IMR-90 (cell line): ENCODE measurements around the gene TMEM25. TPM values are rescaled to one million over a fixed set of nuclear protein-coding genes. Genes with fewer than 3 reads are reported as not detected.
A peak's percentile ranks its signal among the peaks of the same experiment; 100 is the strongest.

Experiments
- ATAC-seq: fragments of 200-7000 bp; cut with Tn5 transposase; 2 replicates; pipeline ENCODE4 v1.9.1; 2020; ENCODE audit warnings: low read depth, mild to moderate bottlenecking, moderate library complexity
- BruUV-seq: library from RNA; stranded (reverse); fragments of 400-500 nt; replicated peaks from 2 replicates; lab custom pipeline; 2021; lab: Mats Ljungman, UMichigan
- CTCF ChIA-PET: fragments of 300-600 bp; formaldehyde crosslinking; extraction: SDS; loops from one replicate; lab custom pipeline; 2021; ENCODE audit warnings: antibody characterized with exemption; lab: Yijun Ruan, JAX
- POLR2A ChIA-PET: fragments of 300-600 bp; sonication (Branson Sonifier 250); formaldehyde crosslinking; loops from one replicate; lab custom pipeline; 2022; ENCODE audit warnings: antibody characterized with exemption; ENCODE audit not compliant: unreplicated experiment; lab: Charles Lee
- DNase-seq: peaks from one replicate; pipeline ENCODE4 v3.0.0; 2013
- H2AFZ ChIP-seq: replicated peaks from 2 replicates; pipeline ENCODE3; 2013; ENCODE audit warnings: low read length, mild to moderate bottlenecking; ENCODE audit not compliant: poor library complexity
- H2AK5ac ChIP-seq: 2 replicates; pipeline ENCODE4 v1.6.1; 2013; ENCODE audit warnings: low read depth, low read length, inconsistent platforms
- H2AK9ac ChIP-seq: replicated peaks from 2 replicates; pipeline ENCODE3; 2013; ENCODE audit warnings: mild to moderate bottlenecking, low read depth, low read length, moderate library complexity; ENCODE audit not compliant: poor library complexity
- H2BK120ac ChIP-seq: 2 replicates; pipeline ENCODE4 v1.6.1; 2013; ENCODE audit warnings: low read depth, low read length, inconsistent platforms
- H2BK15ac ChIP-seq: 3 replicates; pipeline ENCODE4 v1.6.1; 2013; ENCODE audit warnings: low read depth, low read length, inconsistent platforms
- H2BK20ac ChIP-seq: 2 replicates; pipeline ENCODE4 v1.6.1; 2013; ENCODE audit warnings: low read depth, mild to moderate bottlenecking, inconsistent platforms, low read length, moderate library complexity
- H2BK5ac ChIP-seq: 2 replicates; pipeline ENCODE4 v1.6.1; 2013; ENCODE audit warnings: mild to moderate bottlenecking, low read depth, low read length, inconsistent platforms; ENCODE audit not compliant: poor library complexity, severe bottlenecking
- H3K14ac ChIP-seq: replicated peaks from 2 replicates; pipeline ENCODE4 v1.6.1; 2013; ENCODE audit warnings: low read depth, low read length, inconsistent platforms
- H3K18ac ChIP-seq: 2 replicates; pipeline ENCODE4 v1.6.1; 2013; ENCODE audit warnings: low read depth, low read length, control low read depth
- H3K23ac ChIP-seq: 2 replicates; pipeline ENCODE4 v1.6.1; 2013; ENCODE audit warnings: low read depth, low read length, inconsistent platforms
- H3K27ac ChIP-seq: 2 replicates; pipeline ENCODE4 v1.5.1; 2013; ENCODE audit warnings: mild to moderate bottlenecking, control low read depth, low read length; ENCODE audit not compliant: insufficient read depth
- H3K27me3 ChIP-seq: 2 replicates; pipeline ENCODE4 v1.6.1; 2013; ENCODE audit warnings: low read length; ENCODE audit not compliant: control insufficient read depth, insufficient read depth
- H3K36me3 ChIP-seq: 2 replicates; pipeline ENCODE4 v1.6.1; 2013; ENCODE audit warnings: low read length, mixed read lengths; ENCODE audit not compliant: control insufficient read depth, insufficient read depth
- H3K4ac ChIP-seq: 2 replicates; pipeline ENCODE4 v1.6.1; 2013; ENCODE audit warnings: low read depth, low read length, inconsistent platforms
- H3K4me1 ChIP-seq: 2 replicates; pipeline ENCODE4 v1.6.1; 2013; ENCODE audit warnings: low read length, mixed read lengths; ENCODE audit not compliant: control insufficient read depth, insufficient read depth
- H3K4me2 ChIP-seq: 2 replicates; pipeline ENCODE4 v1.6.1; 2013; ENCODE audit warnings: low read depth, mild to moderate bottlenecking, control low read depth, low read length, moderate library complexity
- H3K4me3 ChIP-seq: 2 replicates; pipeline ENCODE4 v1.5.1; 2013; ENCODE audit warnings: low read depth, mild to moderate bottlenecking, control low read depth, low read length, moderate library complexity; ENCODE audit not compliant: insufficient read depth
- H3K56ac ChIP-seq: 2 replicates; pipeline ENCODE4 v1.6.1; 2013; ENCODE audit warnings: low read length, inconsistent platforms; ENCODE audit not compliant: insufficient read depth; ENCODE audit errors: extremely low read depth
- H3K79me1 ChIP-seq, 2 experiments: 2 replicates each; pipeline ENCODE4 v1.6.1; 2013; ENCODE audit warnings: low read length in 2 of 2, inconsistent platforms in 1 of 2, low read depth in 1 of 2
- H3K9ac ChIP-seq: 2 replicates; pipeline ENCODE4 v1.6.1; 2013; ENCODE audit warnings: low read depth, low read length, control low read depth
- H3K9me1 ChIP-seq: 2 replicates; pipeline ENCODE4 v1.6.1; 2013; ENCODE audit warnings: low read length, inconsistent platforms; ENCODE audit not compliant: insufficient read depth
- H3K9me3 ChIP-seq: 2 replicates; pipeline ENCODE4 v1.6.1; 2013; ENCODE audit warnings: low read length; ENCODE audit not compliant: control insufficient read depth, insufficient read depth
- H4K20me1 ChIP-seq: 2 replicates; pipeline ENCODE4 v1.6.1; 2013; ENCODE audit warnings: low read length, inconsistent platforms; ENCODE audit not compliant: insufficient read depth
- H4K5ac ChIP-seq: 2 replicates; pipeline ENCODE4 v1.6.1; 2013; ENCODE audit warnings: mild to moderate bottlenecking, low read depth, low read length, control low read depth
- H4K8ac ChIP-seq, 2 experiments: 2 replicates each; pipeline ENCODE4 v1.6.1; 2013; ENCODE audit warnings: low read depth in 2 of 2, low read length in 2 of 2, control low read depth in 1 of 2, inconsistent platforms in 1 of 2
- H4K91ac ChIP-seq: 2 replicates; pipeline ENCODE4 v1.6.1; 2013; ENCODE audit warnings: low read depth, low read length, inconsistent platforms; ENCODE audit not compliant: insufficient read depth
- BHLHE40 ChIP-seq: fragments of 150-350 bp; IDR thresholded peaks from 2 replicates; pipeline ENCODE4 v1.6.1; 2016; ENCODE audit warnings: mild to moderate bottlenecking, low read depth, low read length
- CHD1 ChIP-seq: IDR thresholded peaks from 2 replicates; pipeline ENCODE4 v1.6.1; 2012; ENCODE audit warnings: low read depth, low read length, improper control_type of control experiment
- CTCF ChIP-seq: conservative IDR thresholded peaks from 2 replicates; pipeline ENCODE4 v1.5.1; 2012; ENCODE audit warnings: mild to moderate bottlenecking, low read depth, low read length, improper control_type of control experiment
- ELK1 ChIP-seq: fragments of 150-350 bp; IDR thresholded peaks from 2 replicates; pipeline ENCODE4 v1.6.1; 2016; ENCODE audit warnings: low read depth, mild to moderate bottlenecking, low read length, moderate library complexity, borderline replicate concordance
- FOS ChIP-seq: fragments of 150-350 bp; IDR thresholded peaks from 2 replicates; pipeline ENCODE4 v1.6.1; 2016; ENCODE audit warnings: low read depth, low read length
- MAFK ChIP-seq: IDR thresholded peaks from 2 replicates; pipeline ENCODE4 v1.6.1; 2012; ENCODE audit warnings: low read depth, low read length, improper control_type of control experiment
- MAZ ChIP-seq: IDR thresholded peaks from 2 replicates; pipeline ENCODE4 v1.6.1; 2012; ENCODE audit warnings: low read depth, mild to moderate bottlenecking, low read length, improper control_type of control experiment, moderate library complexity, borderline replicate concordance
- MXI1 ChIP-seq: IDR thresholded peaks from 2 replicates; pipeline ENCODE4 v1.6.1; 2012; ENCODE audit warnings: low read depth, mild to moderate bottlenecking, low read length, moderate library complexity, borderline replicate concordance
- NFE2L2 ChIP-seq: fragments of 150-350 bp; IDR thresholded peaks from 2 replicates; pipeline ENCODE4 v1.6.1; 2016; ENCODE audit warnings: low read depth, mild to moderate bottlenecking, low read length
- POLR2A ChIP-seq: IDR thresholded peaks from 2 replicates; pipeline ENCODE4 v1.6.1; 2012; ENCODE audit warnings: mild to moderate bottlenecking, low read depth, low read length
- RAD21 ChIP-seq: IDR thresholded peaks from 2 replicates; pipeline ENCODE4 v1.6.1; 2012; ENCODE audit warnings: low read length, improper control_type of control experiment
- RCOR1 ChIP-seq: IDR thresholded peaks from 2 replicates; pipeline ENCODE4 v1.6.1; 2012; ENCODE audit warnings: mild to moderate bottlenecking, low read length, improper control_type of control experiment; ENCODE audit not compliant: insufficient replicate concordance
- RFX5 ChIP-seq: IDR thresholded peaks from 2 replicates; pipeline ENCODE4 v1.8.0; 2012; ENCODE audit warnings: low read depth, mild to moderate bottlenecking, low read length, moderate library complexity
- SMC3 ChIP-seq: fragments of 150-350 bp; IDR thresholded peaks from 2 replicates; pipeline ENCODE4 v1.6.1; 2016; ENCODE audit warnings: low read depth, mild to moderate bottlenecking, antibody characterized with exemption, low read length, moderate library complexity
- WGBS, 2 experiments: methylation state at CpG; one replicate each; pipeline versions ENCODE4 v1.1.5 to v1.1.7; 2013; ENCODE audit warnings: missing lambda C conversion rate in 2 of 2; ENCODE audit not compliant: insufficient read length in 1 of 2; ENCODE audit errors: extremely low coverage in 2 of 2; 5-methylcytosine and 5-hydroxymethylcytosine counted together
- dilution Hi-C: fragments of 300-500 bp; cut with HindIII; formaldehyde crosslinking; loops from one replicate; pipeline ENCODE4 v1.14.3; 2018; ENCODE audit warnings: low sequenced_read_pairs; ENCODE audit not compliant: unreplicated experiment
- in situ Hi-C: fragments of 300-500 bp; cut with MboI; formaldehyde crosslinking; loops from 3 replicates; pipeline ENCODE4 v1.14.3; 2019; ENCODE audit warnings: low sequenced_read_pairs, inconsistent platforms, mixed read lengths
- intact Hi-C: fragments of 100-400 bp; cut with micrococcal nuclease; formaldehyde crosslinking; loops from 2 replicates; pipeline ENCODE4 v1.10.0; 2022
- polyA plus RNA-seq, 3 experiments: library from polyadenylated mRNA; depleted of rRNA; stranded (reverse); fragments of >200 nt; gene quantifications; 2 replicates each; pipeline ENCODE4 v1.2.3, GENCODE V29; 2012; ENCODE audit warnings: low replicate concordance in 1 of 3
- total RNA-seq: library from RNA; depleted of rRNA; stranded (reverse); fragments of >200 nt; gene quantifications from 2 replicates; pipeline ENCODE4 v1.2.3, GENCODE V29; 2012
- TF ChIP-seq, protein P1 (sequence below): fragments of 150-350 bp; IDR thresholded peaks from 2 replicates; pipeline ENCODE4 v1.6.1; 2017; ENCODE audit warnings: mild to moderate bottlenecking, antibody characterized with exemption, low read length, low read depth

TMEM25 gene
- total and polyA plus RNA-seq, 2 of the 4 experiments (the other 2 are of a cell fraction): 14.0 to 37.1 TPM

GRCh38 chr11:118529584-118530175 is 1.3 kb upstream of the TMEM25 start:
- DNase-seq (no peak), ATAC-seq (no peak)
- no peak overlapping the region for H3K18ac ChIP-seq
- POLR2A ChIA-PET: no interaction called here
- no peak overlapping the region for H2BK20ac ChIP-seq
- peaks cover 2% of the 10 kb centered on the region; the same call in 1 of the 2 replicates for H3K4me1 ChIP-seq
- no peak overlapping the region for H2BK15ac ChIP-seq
- H3K23ac ChIP-seq: no peak overlapping the region; the same call in 1 of the 2 replicates
- no peak overlapping the region; the same call in 1 of the 2 replicates for H3K4me3 ChIP-seq
- dilution Hi-C loops (no loop called here), intact Hi-C loops (loop anchor here (2.0 kb wide), 1 partner anchor 37 kb away; no protein-coding TSS in a partner anchor), in situ Hi-C loops (no loop called here)
- WGBS, 2 experiments: no CpG with 5 or more reads among the region's 5 CpGs
- no peak overlapping the region for H3K14ac ChIP-seq
- CTCF ChIA-PET: no interaction called here
- no peak overlapping the region for H2AFZ ChIP-seq
- no peaks in the 10 kb centered on the region for H3K9me3 ChIP-seq
- no peak overlapping the region for H2BK5ac ChIP-seq
- no peaks in the 10 kb centered on the region for H4K20me1 ChIP-seq
- H4K8ac ChIP-seq: no peak overlapping the region
- no peak overlapping the region for H4K5ac ChIP-seq
- H3K9me1 ChIP-seq: no peaks in the 10 kb centered on the region
- H3K4ac ChIP-seq: no peak overlapping the region
- H3K79me1 ChIP-seq: peaks cover 0 to 24% of the 10 kb centered on the region in 2 experiments; a peak in 3 of 4 replicates
- no peak overlapping the region for H3K56ac ChIP-seq
- no peaks in the 10 kb centered on the region for H3K27me3 ChIP-seq
- H2AK5ac ChIP-seq: no peak overlapping the region; the same call in 1 of the 2 replicates
- TF ChIP-seq RCOR1: no peak
- TF ChIP-seq RAD21: no peak
- no peak for TF ChIP-seq MXI1
- no peak for TF ChIP-seq FOS
- no peak for TF ChIP-seq BHLHE40
- TF ChIP-seq MAFK: no peak
- TF ChIP-seq ELK1: no peak
- no peak for TF ChIP-seq CHD1
- no peak for TF ChIP-seq NFE2L2
- no peak for TF ChIP-seq RFX5
- TF ChIP-seq SMC3: no peak
- TF ChIP-seq CTCF: no peak
- no peak for TF ChIP-seq MAZ
- TF ChIP-seq, protein P1, sequence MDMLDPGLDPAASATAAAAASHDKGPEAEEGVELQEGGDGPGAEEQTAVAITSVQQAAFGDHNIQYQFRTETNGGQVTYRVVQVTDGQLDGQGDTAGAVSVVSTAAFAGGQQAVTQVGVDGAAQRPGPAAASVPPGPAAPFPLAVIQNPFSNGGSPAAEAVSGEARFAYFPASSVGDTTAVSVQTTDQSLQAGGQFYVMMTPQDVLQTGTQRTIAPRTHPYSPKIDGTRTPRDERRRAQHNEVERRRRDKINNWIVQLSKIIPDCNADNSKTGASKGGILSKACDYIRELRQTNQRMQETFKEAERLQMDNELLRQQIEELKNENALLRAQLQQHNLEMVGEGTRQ: no peak
- no peak for TF ChIP-seq POLR2A
- H3K27ac ChIP-seq: no peak overlapping the region
- H3K9ac ChIP-seq: no peak overlapping the region
- H2BK120ac ChIP-seq: no peak overlapping the region
- H4K91ac ChIP-seq: no peak overlapping the region
- H3K36me3 ChIP-seq: peaks cover 7% of the 10 kb centered on the region
- no TSS peak for BruUV-seq
- H3K4me2 ChIP-seq: peak overlapping the region; percentile 72; the same call in 1 of the 2 replicates
- H2AK9ac ChIP-seq: peak overlapping the region; percentile 23
